GM23338 (cell line): Measurements from ENCODE around the gene CACHD1. TPM values are rescaled to one million over a fixed set of nuclear protein-coding genes. Genes with fewer than 3 reads are reported as not detected.

Source experiments
- ATAC-seq: fragments of 200-7000 bp; cut with Tn5 transposase; 3 replicates; pipeline ENCODE4 v1.9.1; 2020
- DNase-seq: peaks from one replicate; pipeline ENCODE4 v3.0.0-alpha.2; 2015; ENCODE audit warnings: low spot score
- H2AFZ ChIP-seq: fragments of 200-600 bp; sonication (generic); 2 replicates; pipeline ENCODE4 v1.8.0; 2016; ENCODE audit warnings: antibody characterized with exemption, mild to moderate bottlenecking, moderate library complexity
- H3F3A ChIP-seq: fragments of 200-600 bp; sonication (generic); replicated peaks from 2 replicates; pipeline ENCODE4 v1.8.0; 2017; ENCODE audit warnings: antibody characterized with exemption, mixed run types, low read depth
- H3K27ac ChIP-seq: fragments of 200-600 bp; sonication (generic); 2 replicates; pipeline ENCODE4 v1.6.1; 2016; ENCODE audit warnings: low read depth
- H3K27me3 ChIP-seq: fragments of 200-600 bp; sonication (generic); 2 replicates; pipeline ENCODE4 v1.8.0; 2016; ENCODE audit warnings: mild to moderate bottlenecking, mixed run types, moderate library complexity; ENCODE audit not compliant: insufficient read depth
- H3K36me3 ChIP-seq: fragments of 200-600 bp; sonication (generic); 2 replicates; pipeline ENCODE4 v1.8.0; 2016; ENCODE audit warnings: mild to moderate bottlenecking; ENCODE audit not compliant: insufficient read depth
- H3K4me1 ChIP-seq: fragments of 200-600 bp; sonication (generic); 2 replicates; pipeline ENCODE4 v1.8.0; 2016; ENCODE audit warnings: mild to moderate bottlenecking, moderate library complexity; ENCODE audit not compliant: insufficient read depth
- H3K4me2 ChIP-seq: fragments of 200-600 bp; sonication (generic); 2 replicates; pipeline ENCODE4 v1.7.1; 2017; ENCODE audit warnings: mixed run types
- H3K4me3 ChIP-seq: fragments of 200-600 bp; sonication (generic); 2 replicates; pipeline ENCODE4 v1.6.1; 2016; ENCODE audit warnings: mixed run types
- H3K79me2 ChIP-seq: fragments of 200-600 bp; sonication (generic); replicated peaks from 2 replicates; pipeline ENCODE4 v1.8.0; 2017; ENCODE audit warnings: mild to moderate bottlenecking; ENCODE audit not compliant: insufficient read depth
- H3K9me2 ChIP-seq: fragments of 200-600 bp; sonication (generic); 2 replicates; pipeline ENCODE4 v1.8.0; 2017; ENCODE audit not compliant: insufficient read depth
- H4K20me1 ChIP-seq: fragments of 200-600 bp; sonication (generic); replicated peaks from 2 replicates; pipeline ENCODE4 v1.8.0; 2017; ENCODE audit warnings: mild to moderate bottlenecking; ENCODE audit not compliant: insufficient read depth
- H3K27ac Mint-ChIP-seq: 2 replicates; pipeline ENCODE4 v1.8.0; 2020; ENCODE audit warnings: inconsistent platforms, mild to moderate bottlenecking, moderate library complexity, mixed read lengths
- H3K27me3 Mint-ChIP-seq: 3 replicates; pipeline ENCODE4 v1.8.0; 2022; ENCODE audit warnings: low read depth, mild to moderate bottlenecking, moderate library complexity, mixed read lengths, inconsistent platforms; ENCODE audit not compliant: insufficient read depth, poor library complexity
- H3K36me3 Mint-ChIP-seq: 3 replicates; pipeline ENCODE4 v1.8.0; 2021; ENCODE audit warnings: low read depth, mild to moderate bottlenecking, inconsistent platforms, moderate library complexity, mixed read lengths
- H3K4me1 Mint-ChIP-seq: 3 replicates; pipeline ENCODE4 v1.8.0; 2020; ENCODE audit warnings: mild to moderate bottlenecking, inconsistent platforms, mixed read lengths
- H3K4me3 Mint-ChIP-seq: 3 replicates; pipeline ENCODE4 v1.8.0; 2021; ENCODE audit warnings: moderate library complexity, mild to moderate bottlenecking, inconsistent platforms, mixed read lengths
- H3K9me3 Mint-ChIP-seq: 3 replicates; pipeline ENCODE4 v1.8.0; 2020; ENCODE audit warnings: moderate library complexity, mild to moderate bottlenecking, inconsistent platforms, mixed read lengths
- CREB1 ChIP-seq: fragments of 250-450 bp; sonication (Bioruptor Pico); IDR thresholded peaks from 2 replicates; pipeline ENCODE4 v1.5.0; 2020; ENCODE audit warnings: low read depth, mild to moderate bottlenecking, moderate library complexity
- EZH2 ChIP-seq: fragments of 200-600 bp; sonication (generic); IDR thresholded peaks from one replicate; pipeline ENCODE4 v1.8.0; 2017; ENCODE audit warnings: antibody characterized with exemption, mild to moderate bottlenecking, low read depth; ENCODE audit not compliant: unreplicated experiment
- NANOG ChIP-seq: IDR thresholded peaks from 2 replicates; pipeline ENCODE4 v1.6.1; 2016; ENCODE audit warnings: antibody characterized with exemption, borderline replicate concordance
- POLR2AphosphoS5 ChIP-seq: IDR thresholded peaks from 2 replicates; pipeline ENCODE4 v1.6.1; 2016; ENCODE audit warnings: antibody characterized with exemption, low read depth
- ZNF114 ChIP-seq: fragments of 250-450 bp; sonication (Bioruptor Pico); IDR thresholded peaks from 2 replicates; pipeline ENCODE4 v1.5.0; 2020; ENCODE audit warnings: mild to moderate bottlenecking, moderate library complexity
- ZNF331 ChIP-seq: fragments of 250-450 bp; sonication (Bioruptor Pico); IDR thresholded peaks from 2 replicates; pipeline ENCODE4 v1.5.0; 2020; ENCODE audit warnings: low read depth, mild to moderate bottlenecking, moderate library complexity
- polyA plus RNA-seq: library from polyadenylated mRNA; unstranded; fragments of >200 nt; fragmentation: Nextera tagmentation; extraction: Ambion mirVana; gene quantifications from 2 replicates; pipeline ENCODE4 v1.2.1, GENCODE V29; 2016
- total RNA-seq: library from RNA; depleted of rRNA; stranded (reverse); fragments of >200 nt; shearing (Covaris generic); gene quantifications from 2 replicates; pipeline ENCODE4 v1.2.3, GENCODE V29; 2014
- TF ChIP-seq, protein P1 (sequence below): fragments of 250-450 bp; sonication (Bioruptor Pico); IDR thresholded peaks from 2 replicates; pipeline ENCODE4 v1.5.0; 2020; ENCODE audit warnings: mild to moderate bottlenecking, moderate library complexity
- TF ChIP-seq, protein P2 (sequence below): IDR thresholded peaks from 2 replicates; pipeline ENCODE4 v1.6.1; 2016; ENCODE audit warnings: antibody characterized with exemption

CACHD1 gene
- total and polyA plus RNA-seq, 2 experiments from 2014 or later = 12.6 to 43.7 TPM

DNA sequence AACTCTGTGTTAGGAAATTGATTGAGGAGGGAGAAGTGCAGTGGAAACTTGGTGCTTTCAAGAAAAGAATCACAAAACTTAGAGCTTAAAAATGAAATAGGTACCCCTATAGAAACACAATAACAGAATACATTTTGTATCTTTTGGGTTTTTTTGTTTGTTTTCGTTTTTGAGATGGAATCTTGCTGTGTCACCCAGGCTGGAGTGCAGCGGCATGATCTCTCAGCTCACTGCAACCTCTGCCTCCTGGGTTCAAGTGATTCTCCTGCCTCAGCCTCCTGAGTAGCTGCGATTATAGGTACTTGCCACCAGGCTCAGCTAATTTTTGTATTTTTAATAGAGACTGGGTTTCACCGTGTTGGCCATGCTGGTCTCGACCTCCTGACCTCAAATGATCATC is 223.5 kb downstream of the CACHD1 start (continued):
- TF ChIP-seq, protein P1, sequence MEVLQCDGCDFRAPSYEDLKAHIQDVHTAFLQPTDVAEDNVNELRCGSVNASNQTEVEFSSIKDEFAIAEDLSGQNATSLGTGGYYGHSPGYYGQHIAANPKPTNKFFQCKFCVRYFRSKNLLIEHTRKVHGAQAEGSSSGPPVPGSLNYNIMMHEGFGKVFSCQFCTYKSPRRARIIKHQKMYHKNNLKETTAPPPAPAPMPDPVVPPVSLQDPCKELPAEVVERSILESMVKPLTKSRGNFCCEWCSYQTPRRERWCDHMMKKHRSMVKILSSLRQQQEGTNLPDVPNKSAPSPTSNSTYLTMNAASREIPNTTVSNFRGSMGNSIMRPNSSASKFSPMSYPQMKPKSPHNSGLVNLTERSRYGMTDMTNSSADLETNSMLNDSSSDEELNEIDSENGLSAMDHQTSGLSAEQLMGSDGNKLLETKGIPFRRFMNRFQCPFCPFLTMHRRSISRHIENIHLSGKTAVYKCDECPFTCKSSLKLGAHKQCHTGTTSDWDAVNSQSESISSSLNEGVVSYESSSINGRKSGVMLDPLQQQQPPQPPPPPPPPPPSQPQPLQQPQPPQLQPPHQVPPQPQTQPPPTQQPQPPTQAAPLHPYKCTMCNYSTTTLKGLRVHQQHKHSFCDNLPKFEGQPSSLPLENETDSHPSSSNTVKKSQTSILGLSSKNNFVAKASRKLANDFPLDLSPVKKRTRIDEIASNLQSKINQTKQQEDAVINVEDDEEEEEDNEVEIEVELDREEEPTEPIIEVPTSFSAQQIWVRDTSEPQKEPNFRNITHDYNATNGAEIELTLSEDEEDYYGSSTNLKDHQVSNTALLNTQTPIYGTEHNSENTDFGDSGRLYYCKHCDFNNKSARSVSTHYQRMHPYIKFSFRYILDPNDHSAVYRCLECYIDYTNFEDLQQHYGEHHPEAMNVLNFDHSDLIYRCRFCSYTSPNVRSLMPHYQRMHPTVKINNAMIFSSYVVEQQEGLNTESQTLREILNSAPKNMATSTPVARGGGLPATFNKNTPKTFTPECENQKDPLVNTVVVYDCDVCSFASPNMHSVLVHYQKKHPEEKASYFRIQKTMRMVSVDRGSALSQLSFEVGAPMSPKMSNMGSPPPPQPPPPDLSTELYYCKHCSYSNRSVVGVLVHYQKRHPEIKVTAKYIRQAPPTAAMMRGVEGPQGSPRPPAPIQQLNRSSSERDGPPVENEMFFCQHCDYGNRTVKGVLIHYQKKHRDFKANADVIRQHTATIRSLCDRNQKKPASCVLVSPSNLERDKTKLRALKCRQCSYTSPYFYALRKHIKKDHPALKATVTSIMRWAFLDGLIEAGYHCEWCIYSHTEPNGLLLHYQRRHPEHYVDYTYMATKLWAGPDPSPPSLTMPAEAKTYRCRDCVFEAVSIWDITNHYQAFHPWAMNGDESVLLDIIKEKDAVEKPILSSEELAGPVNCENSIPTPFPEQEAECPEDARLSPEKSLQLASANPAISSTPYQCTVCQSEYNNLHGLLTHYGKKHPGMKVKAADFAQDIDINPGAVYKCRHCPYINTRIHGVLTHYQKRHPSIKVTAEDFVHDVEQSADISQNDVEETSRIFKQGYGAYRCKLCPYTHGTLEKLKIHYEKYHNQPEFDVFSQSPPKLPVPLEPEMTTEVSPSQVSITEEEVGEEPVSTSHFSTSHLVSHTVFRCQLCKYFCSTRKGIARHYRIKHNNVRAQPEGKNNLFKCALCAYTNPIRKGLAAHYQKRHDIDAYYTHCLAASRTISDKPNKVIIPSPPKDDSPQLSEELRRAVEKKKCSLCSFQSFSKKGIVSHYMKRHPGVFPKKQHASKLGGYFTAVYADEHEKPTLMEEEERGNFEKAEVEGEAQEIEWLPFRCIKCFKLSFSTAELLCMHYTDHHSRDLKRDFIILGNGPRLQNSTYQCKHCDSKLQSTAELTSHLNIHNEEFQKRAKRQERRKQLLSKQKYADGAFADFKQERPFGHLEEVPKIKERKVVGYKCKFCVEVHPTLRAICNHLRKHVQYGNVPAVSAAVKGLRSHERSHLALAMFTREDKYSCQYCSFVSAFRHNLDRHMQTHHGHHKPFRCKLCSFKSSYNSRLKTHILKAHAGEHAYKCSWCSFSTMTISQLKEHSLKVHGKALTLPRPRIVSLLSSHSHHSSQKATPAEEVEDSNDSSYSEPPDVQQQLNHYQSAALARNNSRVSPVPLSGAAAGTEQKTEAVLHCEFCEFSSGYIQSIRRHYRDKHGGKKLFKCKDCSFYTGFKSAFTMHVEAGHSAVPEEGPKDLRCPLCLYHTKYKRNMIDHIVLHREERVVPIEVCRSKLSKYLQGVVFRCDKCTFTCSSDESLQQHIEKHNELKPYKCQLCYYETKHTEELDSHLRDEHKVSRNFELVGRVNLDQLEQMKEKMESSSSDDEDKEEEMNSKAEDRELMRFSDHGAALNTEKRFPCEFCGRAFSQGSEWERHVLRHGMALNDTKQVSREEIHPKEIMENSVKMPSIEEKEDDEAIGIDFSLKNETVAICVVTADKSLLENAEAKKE (CRISPR knock-in tag) = no peak
- no peak for TF ChIP-seq ZNF114 (CRISPR knock-in tag)
- no peak for TF ChIP-seq ZNF331
- TF ChIP-seq, protein P2, sequence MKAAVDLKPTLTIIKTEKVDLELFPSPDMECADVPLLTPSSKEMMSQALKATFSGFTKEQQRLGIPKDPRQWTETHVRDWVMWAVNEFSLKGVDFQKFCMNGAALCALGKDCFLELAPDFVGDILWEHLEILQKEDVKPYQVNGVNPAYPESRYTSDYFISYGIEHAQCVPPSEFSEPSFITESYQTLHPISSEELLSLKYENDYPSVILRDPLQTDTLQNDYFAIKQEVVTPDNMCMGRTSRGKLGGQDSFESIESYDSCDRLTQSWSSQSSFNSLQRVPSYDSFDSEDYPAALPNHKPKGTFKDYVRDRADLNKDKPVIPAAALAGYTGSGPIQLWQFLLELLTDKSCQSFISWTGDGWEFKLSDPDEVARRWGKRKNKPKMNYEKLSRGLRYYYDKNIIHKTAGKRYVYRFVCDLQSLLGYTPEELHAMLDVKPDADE = no peak
- TF ChIP-seq CREB1 = no peak
- TF ChIP-seq POLR2AphosphoS5 = no peak
- TF ChIP-seq EZH2 = no peak
- TF ChIP-seq NANOG = no peak

DNA sequence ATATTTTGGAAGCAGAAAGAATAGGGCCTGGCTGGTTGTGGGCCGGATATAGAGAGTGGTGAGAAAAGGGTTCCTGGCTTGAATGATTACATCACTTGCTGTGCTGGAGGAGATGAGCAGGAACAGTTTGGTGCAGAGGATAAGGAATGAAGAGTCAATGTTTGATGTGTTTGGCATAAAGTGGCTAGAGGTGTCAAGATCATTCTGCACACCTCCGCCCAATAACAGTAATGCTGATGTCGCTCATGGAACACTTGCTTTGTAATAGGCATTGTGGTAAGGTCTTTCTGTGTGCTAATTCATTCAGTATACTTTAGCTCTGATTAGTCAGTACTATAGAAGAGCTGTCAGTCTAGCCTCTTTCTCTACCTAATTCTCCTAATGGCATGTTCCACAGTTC is 226.9 kb downstream of the CACHD1 start:
- peaks cover 9% of the 10 kb centered on the region for H3K4me1 Mint-ChIP-seq
- no peaks in the 10 kb centered on the region for H3K27me3 ChIP-seq
- peaks cover 7% of the 10 kb centered on the region; the same call in 2 of the 3 replicates for H3K36me3 Mint-ChIP-seq
- H3K9me3 Mint-ChIP-seq = no peaks in the 10 kb centered on the region
- no peaks in the 10 kb centered on the region for H3K9me2 ChIP-seq
- H3K4me3 Mint-ChIP-seq = no peak overlapping the region
- no peaks in the 10 kb centered on the region for H3F3A ChIP-seq
- 0 out of 2 replicates have a peak, but pooled peaks cover 2% of the 10 kb centered on the region for H3K4me1 ChIP-seq
- no peak overlapping the region for H3K27ac ChIP-seq
- no peaks in the 10 kb centered on the region for H4K20me1 ChIP-seq
- H3K27ac Mint-ChIP-seq = no peak overlapping the region
- DNase-seq (no peak), ATAC-seq (no peak)
- peaks cover 6% of the 10 kb centered on the region for H3K27me3 Mint-ChIP-seq
- H2AFZ ChIP-seq = no peak overlapping the region
- H3K36me3 ChIP-seq = no peaks in the 10 kb centered on the region; the same call in none of the 2 replicates
- H3K79me2 ChIP-seq = no peaks in the 10 kb centered on the region
- H3K4me2 ChIP-seq = no peak overlapping the region
- no peak overlapping the region for H3K4me3 ChIP-seq
- TF ChIP-seq, protein P1 (CRISPR knock-in tag) = no peak
